Central memory CD4-positive, alpha-beta T cell (primary cell): ENCODE data around the gene SLU7.
A peak's percentile ranks its signal among the peaks of the same experiment; 100 is the strongest.

Experiments
- DNase-seq: peaks from one replicate; pipeline ENCODE4 v3.0.0; 2022
- total RNA-seq, 3 experiments: gene quantifications; one replicate each; lab custom pipeline; 2026; lab: John Stamatoyannopoulos, UW

SLU7 gene
- 80.6 to 123 (median 84.6) reads per million in 3 experiments for total RNA-seq

GRCh38 chr5:160418561-160419457, at the start of gene SLU7:
TSS of gene SLU7 (minus strand) at chr5:160419081. CDS start at chr5:160415294, 3,787 bp downstream.
- DNase-seq = peak; percentile 90

- DNase-seq = no peak
These were observed 49.6 kb upstream of the SLU7 start for GRCh38 chr5:160468363-160468975.

- peak; percentile 77 for DNase-seq
These were observed 48.9 kb upstream of the SLU7 start for GRCh38 chr5:160467555-160468362.

- no peak for DNase-seq
These were observed 48.1 kb upstream of the SLU7 start for GRCh38 chr5:160466889-160467554.

GRCh38 chr5:160466116-160466515, 47.2 kb upstream of the SLU7 start:
- DNase-seq = no peak

- no peak for DNase-seq
These were observed 45.6 kb upstream of the SLU7 start for GRCh38 chr5:160464466-160464797.

- no peak for DNase-seq
These were observed 45.0 kb upstream of the SLU7 start for GRCh38 chr5:160463740-160464465.

GRCh38 chr5:160463227-160463626, 44.3 kb upstream of the SLU7 start:
- no peak for DNase-seq

GRCh38 chr5:160462167-160462566, 43.3 kb upstream of the SLU7 start:
- no peak for DNase-seq

- DNase-seq = no peak
These were observed 42.5 kb upstream of the SLU7 start for GRCh38 chr5:160461378-160461777.

GRCh38 chr5:160460377-160461049, 41.6 kb upstream of the SLU7 start:
- no peak for DNase-seq

- DNase-seq = no peak
These were observed 40.2 kb upstream of the SLU7 start for GRCh38 chr5:160458806-160459800.

GRCh38 chr5:160457252-160457651, 38.4 kb upstream of the SLU7 start:
- no peak for DNase-seq

GRCh38 chr5:160456480-160457177, 37.7 kb upstream of the SLU7 start:
- DNase-seq = no peak

- DNase-seq = no peak
These were observed 36.7 kb upstream of the SLU7 start for GRCh38 chr5:160455600-160455999.

GRCh38 chr5:160453751-160454150, 34.9 kb upstream of the SLU7 start:
- DNase-seq = no peak

GRCh38 chr5:160452795-160453194, 33.9 kb upstream of the SLU7 start:
- DNase-seq = no peak

GRCh38 chr5:160452036-160452435, 33.2 kb upstream of the SLU7 start:
- no peak for DNase-seq

GRCh38 chr5:160451281-160451680, 32.4 kb upstream of the SLU7 start:
- DNase-seq = no peak
